ENCODE measurements around the gene EGFL8. TPM values are rescaled to one million over a fixed set of nuclear protein-coding genes. Genes with fewer than 3 reads are reported as not detected.
A peak's percentile ranks its signal among the peaks of the same experiment; 100 is the strongest.

EGFL8 gene
- total and polyA plus RNA-seq, 9 of the 15 experiments (the other 6 are each of a cell fraction or from before 2014, with no cell fraction given), result 2.2 to 47.4 (median 14.2) TPM

DNA sequence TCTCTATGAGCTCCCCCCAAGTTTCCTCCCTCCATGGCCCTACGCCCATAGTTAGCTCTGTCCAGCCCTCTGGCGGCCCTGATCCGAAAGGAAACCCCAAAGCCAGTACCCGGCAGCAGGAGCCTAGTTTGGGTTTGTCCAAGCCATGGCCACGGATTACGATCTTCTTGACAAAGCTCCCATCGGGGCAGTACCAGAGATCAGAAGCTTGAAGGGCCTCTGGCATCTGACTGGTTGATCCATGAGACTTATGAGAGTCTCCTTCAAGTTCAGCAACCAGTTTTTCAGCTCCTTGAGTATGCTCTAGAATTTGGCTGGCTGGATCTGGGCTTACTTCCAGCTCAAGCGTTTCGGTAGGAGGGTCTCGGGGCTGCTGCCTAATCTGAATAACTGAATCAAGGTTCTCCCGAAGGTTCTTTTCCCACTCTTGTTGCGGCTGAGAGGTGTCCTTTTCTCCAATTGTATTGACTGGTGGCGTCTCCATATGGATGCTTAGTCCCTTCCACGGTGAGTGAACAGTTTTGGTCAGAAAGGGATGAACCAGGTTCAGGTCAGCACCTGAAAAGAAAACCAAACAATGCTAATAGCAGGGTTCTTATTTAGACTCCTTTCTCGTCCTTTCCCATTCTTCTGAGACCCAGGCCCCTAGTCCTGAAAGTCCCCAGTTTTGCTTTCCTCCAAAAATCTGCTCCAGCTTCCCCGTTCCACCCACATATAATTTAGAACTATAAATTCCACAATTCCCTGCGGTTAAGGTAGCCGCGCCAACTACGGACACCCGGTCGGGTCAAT, 34.9 kb upstream of the EGFL8 start (continued):
- no peak for TF ChIP-seq ZNF785 (CRISPR knock-in tag; IDR thresholded peaks at IDR 0.05)
- 0 out of 4 replicates have a peak, but pooled peaks of 1 of the 2 experiments have one; percentile 38 for TF ChIP-seq ETV6 (IDR thresholded peaks at IDR 0.05; ENCODE audit: borderline replicate concordance in 1 of 2, low read depth in 2 of 2, low read length in 1 of 2)
- TF ChIP-seq ETV6 (CRISPR knock-in tag; IDR thresholded peaks at IDR 0.05; ENCODE audit: borderline replicate concordance), result no peak
- no peak for TF ChIP-seq CCAR2 (IDR thresholded peaks at IDR 0.05; ENCODE audit: low read depth, low read length)
- TF ChIP-seq ARHGAP35 (IDR thresholded peaks at IDR 0.05; ENCODE audit: partially characterized antibody), result no peak
- no peak for TF ChIP-seq XRCC5 (IDR thresholded peaks at IDR 0.05; ENCODE audit: low read depth, low read length)
- TF ChIP-seq ZFPM2 (CRISPR knock-in tag; IDR thresholded peaks at IDR 0.05), result no peak
- TF ChIP-seq POLR2AphosphoS2 (IDR thresholded peaks at IDR 0.05; ENCODE audit: low read length), result no peak
- TF ChIP-seq SMAD3 (CRISPR knock-in tag; conservative IDR thresholded peaks at IDR 0.05), result no peak
- TF ChIP-seq KDM1A (IDR thresholded peaks at IDR 0.05), result no peak
- TF ChIP-seq RBM22 (IDR thresholded peaks at IDR 0.05; ENCODE audit: low read depth, low read length, poor library complexity, severe bottlenecking), result no peak
- TF ChIP-seq FOXP1 (CRISPR knock-in tag; IDR thresholded peaks at IDR 0.05), result no peak
- TF ChIP-seq, protein P1, sequence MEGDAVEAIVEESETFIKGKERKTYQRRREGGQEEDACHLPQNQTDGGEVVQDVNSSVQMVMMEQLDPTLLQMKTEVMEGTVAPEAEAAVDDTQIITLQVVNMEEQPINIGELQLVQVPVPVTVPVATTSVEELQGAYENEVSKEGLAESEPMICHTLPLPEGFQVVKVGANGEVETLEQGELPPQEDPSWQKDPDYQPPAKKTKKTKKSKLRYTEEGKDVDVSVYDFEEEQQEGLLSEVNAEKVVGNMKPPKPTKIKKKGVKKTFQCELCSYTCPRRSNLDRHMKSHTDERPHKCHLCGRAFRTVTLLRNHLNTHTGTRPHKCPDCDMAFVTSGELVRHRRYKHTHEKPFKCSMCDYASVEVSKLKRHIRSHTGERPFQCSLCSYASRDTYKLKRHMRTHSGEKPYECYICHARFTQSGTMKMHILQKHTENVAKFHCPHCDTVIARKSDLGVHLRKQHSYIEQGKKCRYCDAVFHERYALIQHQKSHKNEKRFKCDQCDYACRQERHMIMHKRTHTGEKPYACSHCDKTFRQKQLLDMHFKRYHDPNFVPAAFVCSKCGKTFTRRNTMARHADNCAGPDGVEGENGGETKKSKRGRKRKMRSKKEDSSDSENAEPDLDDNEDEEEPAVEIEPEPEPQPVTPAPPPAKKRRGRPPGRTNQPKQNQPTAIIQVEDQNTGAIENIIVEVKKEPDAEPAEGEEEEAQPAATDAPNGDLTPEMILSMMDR (IDR thresholded peaks at IDR 0.05 in 2 of 3, conservative IDR thresholded peaks at IDR 0.05 in 1 of 3; ENCODE audit: insufficient read depth in 2 of 3, low read depth in 1 of 3, low read length in 3 of 3), result peak; percentile 39 to 50 (median 39); a peak in 5 of 6 replicates
- TF ChIP-seq CBX3 (IDR thresholded peaks at IDR 0.05; ENCODE audit: borderline replicate concordance in 1 of 2, low read length in 2 of 2), result no peak; a peak in 1 of 3 replicates
- TF ChIP-seq FOXK1 (CRISPR knock-in tag; IDR thresholded peaks at IDR 0.05; ENCODE audit: borderline replicate concordance), result no peak
- TF ChIP-seq IRF2 (CRISPR knock-in tag; IDR thresholded peaks at IDR 0.05), result no peak
- no peak; the same call in none of the 2 replicates for TF ChIP-seq TEAD4 (IDR thresholded peaks at IDR 0.05; ENCODE audit: low read length)
- no peak for TF ChIP-seq TEAD4 (CRISPR knock-in tag; IDR thresholded peaks at IDR 0.05; ENCODE audit: borderline replicate concordance)
- TF ChIP-seq ZNF512 (tag; IDR thresholded peaks at IDR 0.05), result no peak
- no peak for TF ChIP-seq ZNF165 (CRISPR knock-in tag; IDR thresholded peaks at IDR 0.05; ENCODE audit: borderline replicate concordance)
- TF ChIP-seq, protein P2, sequence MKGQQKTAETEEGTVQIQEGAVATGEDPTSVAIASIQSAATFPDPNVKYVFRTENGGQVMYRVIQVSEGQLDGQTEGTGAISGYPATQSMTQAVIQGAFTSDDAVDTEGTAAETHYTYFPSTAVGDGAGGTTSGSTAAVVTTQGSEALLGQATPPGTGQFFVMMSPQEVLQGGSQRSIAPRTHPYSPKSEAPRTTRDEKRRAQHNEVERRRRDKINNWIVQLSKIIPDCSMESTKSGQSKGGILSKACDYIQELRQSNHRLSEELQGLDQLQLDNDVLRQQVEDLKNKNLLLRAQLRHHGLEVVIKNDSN (CRISPR knock-in tag; IDR thresholded peaks at IDR 0.05), result peak; percentile 6; the same call in 1 of the 2 replicates
- TF ChIP-seq JUNB (CRISPR knock-in tag; conservative IDR thresholded peaks at IDR 0.05), result no peak
- TF ChIP-seq NEUROD1 (IDR thresholded peaks at IDR 0.05; ENCODE audit: borderline replicate concordance, low read depth, low read length, partially characterized antibody), result no peak
- TF ChIP-seq GABPB2 (CRISPR knock-in tag; conservative IDR thresholded peaks at IDR 0.05), result no peak

Measured in K562 (cell line).